PFSK-1 (cell line): Measurements from ENCODE around the gene MOB1A.

Experiments
- FOXP2 ChIP-seq: optimal IDR thresholded peaks from 2 replicates; pipeline ENCODE3; 2011; ENCODE audit warnings: borderline replicate concordance, control low read depth, inconsistent platforms; ENCODE audit not compliant: insufficient read depth; ENCODE audit errors: extremely low read length, extremely low read depth
- POLR2AphosphoS5 ChIP-seq: IDR thresholded peaks from 2 replicates; pipeline ENCODE4 v1.6.1; 2012; ENCODE audit warnings: low read depth, mild to moderate bottlenecking, control low read depth, low read length, moderate library complexity
- REST ChIP-seq, 2 experiments: IDR thresholded peaks; 2 replicates each; pipeline versions ENCODE4 v1.6.1 to v1.8.0; 2011 to 2012; ENCODE audit warnings: low read depth in 2 of 2, low read length in 2 of 2, control low read depth in 1 of 2, inconsistent platforms in 1 of 2, mild to moderate bottlenecking in 1 of 2, moderate library complexity in 1 of 2; ENCODE audit not compliant: insufficient read depth in 1 of 2
- SIN3A ChIP-seq: IDR thresholded peaks from 2 replicates; pipeline ENCODE4 v1.6.1; 2012; ENCODE audit warnings: mild to moderate bottlenecking, low read length, moderate library complexity, borderline replicate concordance; ENCODE audit not compliant: insufficient read depth
- TAF1 ChIP-seq: IDR thresholded peaks from 2 replicates; pipeline ENCODE4 v1.6.1; 2012; ENCODE audit warnings: low read length, control low read depth, borderline replicate concordance; ENCODE audit not compliant: insufficient read depth

The MOB1A gene

GRCh38 chr2:74146929-74147726, 31.6 kb downstream of the MOB1A start:
- no peak for TF ChIP-seq SIN3A
- no peak for TF ChIP-seq FOXP2
- TF ChIP-seq REST (IDR thresholded peaks at IDR 0.05; ENCODE audit: insufficient read depth in 1 of 2, low read depth in 2 of 2, low read length in 2 of 2), result 0 out of 4 replicates have a peak, but pooled peaks of 1 of the 2 experiments have one; percentile 36
- no peak for TF ChIP-seq POLR2AphosphoS5
- TF ChIP-seq TAF1, result no peak

DNA sequence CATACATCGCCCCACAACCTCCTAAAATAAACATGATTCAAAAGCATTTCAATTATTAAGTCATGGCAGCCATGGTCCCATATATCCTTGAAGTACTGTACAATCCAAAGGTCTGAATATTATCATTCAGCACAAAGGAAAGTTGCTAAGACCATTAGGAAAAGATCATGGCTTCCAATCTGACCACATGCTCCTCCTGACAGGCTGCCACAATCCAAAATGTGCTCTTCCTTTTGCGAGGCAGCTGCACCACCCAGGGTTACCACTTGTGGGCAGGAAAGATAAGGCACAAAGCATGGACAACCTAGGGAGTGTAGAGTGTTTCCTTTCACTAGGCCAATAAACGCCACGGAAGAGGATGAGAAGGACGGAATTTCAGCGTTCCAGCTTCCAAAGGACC, 36.3 kb downstream of the MOB1A start:
- TF ChIP-seq POLR2AphosphoS5 (no peak), TAF1 (no peak), REST (IDR thresholded peaks at IDR 0.05; ENCODE audit: insufficient read depth in 1 of 2, low read depth in 2 of 2, low read length in 2 of 2) (no peak), SIN3A (no peak), FOXP2 (no peak)

DNA sequence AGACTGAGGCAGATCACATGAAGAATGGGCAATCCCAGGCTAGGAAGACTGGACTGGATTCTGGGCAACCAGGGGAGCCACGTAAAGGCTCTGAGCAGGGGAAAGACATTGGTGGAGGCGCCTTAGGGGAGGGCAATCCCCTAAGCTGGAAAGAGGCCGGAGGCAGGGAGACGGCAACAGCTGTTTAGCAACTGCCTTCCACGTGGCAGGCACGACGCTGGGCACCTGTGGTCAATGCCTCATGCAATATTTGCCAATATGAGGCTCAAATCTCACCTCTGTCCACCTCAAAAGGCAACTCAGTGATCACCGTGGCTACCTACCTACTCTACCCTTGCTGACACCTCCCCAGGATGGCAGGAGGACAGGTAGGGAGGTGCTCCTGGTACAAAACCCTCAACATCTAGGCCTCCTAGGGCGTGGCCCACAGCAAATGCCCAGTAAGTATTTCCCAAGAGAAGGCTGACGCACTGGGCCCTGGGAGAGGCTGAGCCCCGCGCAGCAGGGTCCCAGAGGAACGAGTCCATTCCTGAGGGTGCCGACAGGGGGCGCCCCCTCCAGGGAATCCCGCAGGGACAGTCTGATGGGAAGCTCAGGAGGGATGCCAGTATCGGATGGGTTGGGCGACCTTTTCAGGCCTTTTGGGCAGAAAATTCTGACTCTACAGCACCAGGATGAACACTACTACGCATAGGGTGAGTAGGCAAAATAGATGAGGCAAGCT, 39.9 kb downstream of the MOB1A start:
- no peak for TF ChIP-seq FOXP2
- no peak for TF ChIP-seq SIN3A
- no peak for TF ChIP-seq POLR2AphosphoS5
- TF ChIP-seq REST (IDR thresholded peaks at IDR 0.05; ENCODE audit: insufficient read depth in 1 of 2, low read depth in 2 of 2, low read length in 2 of 2), result no peak
- no peak for TF ChIP-seq TAF1

DNA sequence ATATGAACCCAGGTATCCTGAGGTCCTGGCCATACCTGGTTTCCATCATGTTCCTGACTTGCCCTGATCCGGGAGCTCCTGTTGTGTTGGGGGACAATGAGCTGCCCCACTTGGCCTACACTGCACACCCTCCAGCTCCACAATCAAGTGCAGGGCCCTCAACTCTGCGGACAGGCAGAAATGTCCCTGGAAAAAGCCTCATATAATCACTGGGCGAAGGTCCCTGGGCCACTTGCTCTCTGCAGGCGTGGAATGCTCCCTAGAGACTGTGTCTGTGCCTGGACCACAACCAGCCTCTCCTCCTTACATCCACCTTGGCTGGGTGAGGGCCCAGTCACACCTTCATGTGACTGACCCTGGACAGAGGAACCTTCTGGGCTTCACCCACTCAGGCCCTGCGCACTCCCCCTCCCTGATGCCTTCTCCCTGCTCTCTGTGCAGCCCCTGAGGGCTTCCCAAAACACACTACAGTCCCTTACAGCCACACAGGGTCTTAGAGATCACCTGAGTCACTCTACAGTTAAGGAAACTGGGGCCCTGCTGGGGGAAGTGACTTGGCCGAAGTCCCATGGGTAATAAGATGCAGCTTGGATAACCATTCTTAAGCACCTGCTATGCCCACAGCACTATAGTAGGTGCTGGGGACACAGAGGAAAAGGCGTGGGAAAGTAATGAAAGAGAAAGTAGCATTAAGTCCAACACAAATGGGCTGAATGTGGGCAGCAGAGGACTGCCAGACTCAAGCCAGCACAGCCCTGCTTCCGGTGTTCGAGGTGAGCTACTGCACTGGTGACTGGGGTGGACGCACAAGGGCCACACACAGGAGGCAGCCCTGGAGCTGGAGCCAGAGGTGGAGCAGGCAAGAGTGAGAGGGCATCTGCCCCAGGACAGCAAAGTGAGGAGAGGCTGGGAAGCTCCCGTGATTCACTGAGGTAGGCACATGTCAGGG, 40.8 kb downstream of the MOB1A start:
- TF ChIP-seq REST (IDR thresholded peaks at IDR 0.05; ENCODE audit: insufficient read depth in 1 of 2, low read depth in 2 of 2, low read length in 2 of 2) (no peak), SIN3A (no peak), POLR2AphosphoS5 (no peak), TAF1 (no peak), FOXP2 (no peak)
